T-cell (primary cell): ENCODE data around the gene IL1RAP. TPM values are rescaled to one million over a fixed set of nuclear protein-coding genes. Genes with fewer than 3 reads are reported as not detected.

Experiments used
- ATAC-seq, 4 experiments: fragments of 200-7000 bp in 3 of 4; fragments of 150-1000 bp in 1 of 4; cut with Tn5 transposase; replicated peaks in 1 of 4; 1 replicate in 3 of 4; 2 replicates in 1 of 4; pipeline ENCODE4 v1.10.0; 2021; ENCODE audit warnings: moderate library complexity in 3 of 4, mild to moderate bottlenecking in 2 of 4, moderate number of reproducible peaks in 1 of 4
- CTCF ChIA-PET, 2 donors: fragments of 300-600 bp; sonication (Branson Sonifier 250); formaldehyde crosslinking; loops; one replicate each; lab custom pipeline; 2022; ENCODE audit warnings: antibody characterized with exemption in 2 of 2; lab: Charles Lee
- POLR2A ChIA-PET, 2 donors: fragments of 300-600 bp; sonication (Branson Sonifier 250); formaldehyde crosslinking; loops; one replicate each; lab custom pipeline; 2022; ENCODE audit warnings: antibody characterized with exemption in 2 of 2; lab: Charles Lee
- DNase-seq, 35 experiments: peaks; one replicate each; pipeline versions ENCODE4 v3.0.0 to v3.0.0-alpha.2; 2013 to 2023
- H3K27ac ChIP-seq: one replicate; pipeline ENCODE4 v1.5.1; 2013; ENCODE audit warnings: low read length
- H3K27me3 ChIP-seq, 2 experiments: replicated peaks in 1 of 2; 1 replicate in 1 of 2; 2 replicates in 1 of 2; pipeline versions ENCODE4 v1.6.1 to v1.7.0; 2013; ENCODE audit warnings: low read length in 1 of 2, mixed read lengths in 1 of 2; ENCODE audit not compliant: control insufficient read depth in 2 of 2, insufficient read depth in 2 of 2; ENCODE audit errors: extremely low read depth in 1 of 2
- H3K36me3 ChIP-seq, 2 donors: 1 replicate in 1 of 2; 2 replicates in 1 of 2; pipeline versions ENCODE4 v1.6.1 to v1.7.0; 2013; ENCODE audit warnings: low read length in 1 of 2; ENCODE audit not compliant: control insufficient read depth in 2 of 2, insufficient read depth in 1 of 2; ENCODE audit errors: extremely low read depth in 1 of 2
- H3K4me1 ChIP-seq, 2 experiments: 1 replicate in 1 of 2; 2 replicates in 1 of 2; pipeline versions ENCODE4 v1.6.1 to v1.7.0; 2013; ENCODE audit warnings: low read length in 2 of 2, mixed read lengths in 1 of 2; ENCODE audit not compliant: insufficient read depth in 2 of 2, control insufficient read depth in 1 of 2; ENCODE audit errors: extremely low read depth in 1 of 2
- H3K4me3 ChIP-seq, 2 donors: 1 replicate in 1 of 2; 2 replicates in 1 of 2; pipeline versions ENCODE4 v1.5.1 to v1.7.0; 2013; ENCODE audit warnings: mild to moderate bottlenecking in 2 of 2, low read length in 1 of 2, moderate library complexity in 1 of 2; ENCODE audit not compliant: control insufficient read depth in 1 of 2; ENCODE audit errors: extremely low read depth in 1 of 2
- H3K9me3 ChIP-seq: 2 replicates; pipeline ENCODE4 v1.7.0; 2013
- H3K27ac Mint-ChIP-seq, 2 donors: one replicate each; pipeline ENCODE4 v1.8.0; 2020 to 2021; ENCODE audit warnings: mild to moderate bottlenecking in 2 of 2, mixed read lengths in 2 of 2
- H3K27me3 Mint-ChIP-seq, 2 donors: one replicate each; pipeline ENCODE4 v1.8.0; 2021 to 2022; ENCODE audit warnings: mixed read lengths in 2 of 2
- H3K36me3 Mint-ChIP-seq: one replicate; pipeline ENCODE4 v1.8.0; 2021; ENCODE audit warnings: mixed read lengths
- H3K4me1 Mint-ChIP-seq, 3 donors: one replicate each; pipeline ENCODE4 v1.8.0; 2020 to 2022; ENCODE audit warnings: mixed read lengths in 3 of 3, mild to moderate bottlenecking in 1 of 3
- H3K4me3 Mint-ChIP-seq, 3 donors: one replicate each; pipeline ENCODE4 v1.8.0; 2020 to 2022; ENCODE audit warnings: mild to moderate bottlenecking in 3 of 3, mixed read lengths in 3 of 3, moderate library complexity in 3 of 3
- H3K9me3 Mint-ChIP-seq, 3 donors: one replicate each; pipeline ENCODE4 v1.8.0; 2020 to 2022; ENCODE audit warnings: mixed read lengths in 3 of 3
- WGBS: methylation state at CpG from one replicate; pipeline ENCODE4 v1.1.5; 2013; ENCODE audit warnings: missing lambda C conversion rate; ENCODE audit not compliant: insufficient coverage; 5-methylcytosine and 5-hydroxymethylcytosine counted together
- total RNA-seq, 35 experiments: library from RNA in 6 of 35; stranded (reverse) in 6 of 35; fragments of 120-200 nt in 1 of 35; gene quantifications; one replicate each; pipeline versions ENCODE4 v1.2.1 to v1.2.4 and lab custom pipeline; 2013 to 2026

The IL1RAP gene
- total RNA-seq, 5 donors from 2014 or later (not counting 1 experiment from before 2014, with no cell fraction given): 8.6 to 14.5 (median 9.9) TPM

DNA sequence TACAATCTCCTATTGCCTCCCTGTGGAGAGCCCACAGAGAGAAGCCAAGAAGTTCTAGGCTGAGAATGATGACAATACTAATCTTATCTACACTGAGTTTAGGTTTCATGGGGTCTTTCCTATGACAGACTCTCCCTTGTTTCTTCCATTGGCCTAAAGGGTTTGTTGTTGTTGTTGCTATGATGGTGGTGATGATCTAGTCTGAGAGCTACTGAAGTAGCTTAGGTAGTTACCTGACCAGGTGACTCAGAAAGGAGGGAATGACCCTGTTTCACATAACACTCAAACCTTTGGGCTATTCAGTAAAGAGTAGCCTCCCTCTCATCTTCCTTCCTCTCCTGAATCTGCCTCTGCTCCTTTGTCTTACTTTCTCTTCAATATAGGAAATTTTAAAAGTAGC is 178.4 kb downstream of the IL1RAP start:
- Histone ChIP-seq H3K27me3 (peaks cover 0 to 3% of the 10 kb centered on the region in 2 experiments), H3K9me3 (no peaks in the 10 kb centered on the region), H3K4me3 (no peak overlapping the region), H3K4me1 (no peaks in the 10 kb centered on the region), H3K36me3 (no peaks in the 10 kb centered on the region), H3K27ac (no peak overlapping the region)
- Mint-ChIP-seq H3K4me1 (no peaks in the 10 kb centered on the region), H3K4me3 (no peak overlapping the region), H3K27me3 (peaks cover 9 to 12% of the 10 kb centered on the region in 2 donors), H3K9me3 (peaks cover 5 to 10% (median 6%) of the 10 kb centered on the region in 3 donors), H3K36me3 (no peaks in the 10 kb centered on the region), H3K27ac (no peak overlapping the region)
- ATAC-seq (no peak), DNase-seq (no peak)
- ChIA-PET POLR2A (no interaction called here), CTCF (no interaction called here)

DNA sequence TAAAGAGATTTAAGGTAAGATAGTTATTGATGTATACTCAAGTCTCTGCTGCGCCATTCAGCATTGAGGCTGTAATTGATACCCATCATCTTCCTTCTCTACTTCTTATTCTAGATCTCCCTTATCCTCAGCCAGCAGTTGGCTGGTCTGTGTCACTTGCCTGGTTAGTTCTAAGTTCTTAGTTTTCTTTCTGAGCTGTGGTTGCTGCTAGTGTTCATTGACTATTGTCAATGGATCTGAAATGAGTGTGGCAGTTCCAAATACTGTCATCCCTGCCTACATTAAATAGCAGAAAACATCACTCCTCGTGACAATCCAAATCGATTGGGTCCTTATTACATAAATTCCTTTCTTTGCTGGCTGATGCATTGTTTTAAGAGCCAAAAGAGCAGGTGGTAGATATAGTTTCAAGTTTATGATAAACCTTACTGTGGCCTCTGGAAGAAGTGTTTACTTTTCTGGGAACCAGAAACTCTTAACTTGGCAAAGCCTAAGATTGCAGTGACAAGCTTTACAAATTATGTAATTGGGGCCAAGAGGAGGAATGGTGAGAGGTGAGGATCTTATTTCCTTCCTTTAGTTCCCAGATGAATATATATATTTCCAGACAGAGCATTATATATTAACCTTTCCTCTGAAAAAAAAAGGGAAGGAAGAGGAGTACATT is 180.6 kb downstream of the IL1RAP start:
- WGBS: no CpG with 5 or more reads among the region's 3 CpGs
- ATAC-seq: no peak
- no peaks in the 10 kb centered on the region for H3K36me3 Mint-ChIP-seq
- Histone ChIP-seq H3K27me3 (peaks cover 0 to 3% of the 10 kb centered on the region in 2 experiments), H3K27ac (no peak overlapping the region), H3K36me3 (no peaks in the 10 kb centered on the region), H3K9me3 (no peaks in the 10 kb centered on the region), H3K4me3 (no peak overlapping the region), H3K4me1 (no peaks in the 10 kb centered on the region)
- H3K4me3 Mint-ChIP-seq: no peak overlapping the region
- no peaks in the 10 kb centered on the region for H3K4me1 Mint-ChIP-seq
- peaks cover 11 to 13% of the 10 kb centered on the region in 2 donors for H3K27me3 Mint-ChIP-seq
- H3K9me3 Mint-ChIP-seq: no peaks in the 10 kb centered on the region
- H3K27ac Mint-ChIP-seq: no peak overlapping the region
- POLR2A ChIA-PET: no interaction called here
- no peak for DNase-seq
- CTCF ChIA-PET: no interaction called here

DNA sequence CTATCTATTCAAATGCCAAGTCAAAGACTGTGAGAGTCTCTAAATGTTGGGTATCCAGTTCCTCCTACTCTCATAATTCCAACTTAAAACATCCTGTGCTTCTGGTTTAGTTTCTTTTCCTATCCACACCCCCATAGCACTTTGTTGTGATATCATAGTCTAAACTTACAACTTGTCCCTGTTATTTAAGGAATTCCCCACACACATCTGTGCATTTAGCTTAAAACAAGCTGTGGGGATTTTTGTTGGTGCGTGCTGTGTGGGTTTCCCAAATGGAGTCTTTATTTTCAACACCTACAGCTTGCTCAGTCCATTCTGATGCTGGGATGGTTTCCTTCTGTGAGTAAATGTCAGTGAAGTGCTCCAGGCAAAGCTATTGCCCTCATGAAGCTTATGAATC is 181.3 kb downstream of the IL1RAP start:
- ChIA-PET POLR2A (no interaction called here), CTCF (interaction anchor here in 1 of 2 donors (0.5 kb wide), 1 partner anchor 738 kb away, joined by 3 read pairs; no protein-coding TSS in a partner anchor)
- Mint-ChIP-seq H3K4me1 (no peaks in the 10 kb centered on the region), H3K27me3 (peaks cover 13 to 16% of the 10 kb centered on the region in 2 donors), H3K36me3 (no peaks in the 10 kb centered on the region), H3K4me3 (no peak overlapping the region), H3K9me3 (no peaks in the 10 kb centered on the region), H3K27ac (no peak overlapping the region)
- Histone ChIP-seq H3K9me3 (no peaks in the 10 kb centered on the region), H3K36me3 (no peaks in the 10 kb centered on the region), H3K4me3 (no peak overlapping the region), H3K27ac (no peak overlapping the region), H3K4me1 (no peaks in the 10 kb centered on the region), H3K27me3 (peaks cover 0 to 3% of the 10 kb centered on the region in 2 experiments)
- WGBS: no CpG with 5 or more reads among the region's 1 CpG
- ATAC-seq (no peak), DNase-seq (no peak)

DNA sequence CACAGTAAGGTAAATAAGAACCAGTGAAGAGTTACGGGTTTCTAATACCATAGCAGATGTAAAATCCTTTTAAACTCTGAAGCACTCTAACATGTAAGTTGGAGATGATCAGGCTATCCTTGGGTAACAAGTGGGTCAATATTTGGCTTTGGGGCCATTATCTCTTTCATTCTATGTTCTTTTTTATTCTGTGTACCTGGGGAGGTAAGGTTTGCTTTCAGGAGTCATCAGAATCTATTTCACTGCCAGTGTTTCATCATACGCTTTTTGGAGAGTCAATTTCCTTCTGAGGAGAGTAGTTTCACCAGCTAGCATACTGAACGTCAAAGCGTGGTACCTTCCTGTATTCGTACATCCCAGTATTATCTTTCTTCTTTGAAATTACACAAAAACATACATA is 182.1 kb downstream of the IL1RAP start:
- ChIA-PET POLR2A (no interaction called here), CTCF (no interaction called here)
- WGBS: no CpG with 5 or more reads among the region's 5 CpGs
- Mint-ChIP-seq H3K4me3 (no peak overlapping the region), H3K27ac (no peak overlapping the region), H3K36me3 (no peaks in the 10 kb centered on the region), H3K9me3 (no peaks in the 10 kb centered on the region), H3K27me3 (peaks cover 18 to 19% of the 10 kb centered on the region in 2 donors), H3K4me1 (no peaks in the 10 kb centered on the region)
- Histone ChIP-seq H3K4me3 (no peak overlapping the region), H3K27ac (no peak overlapping the region), H3K9me3 (no peaks in the 10 kb centered on the region), H3K27me3 (no peaks in the 10 kb centered on the region), H3K4me1 (no peaks in the 10 kb centered on the region), H3K36me3 (no peaks in the 10 kb centered on the region)
- ATAC-seq (no peak), DNase-seq (no peak)

DNA sequence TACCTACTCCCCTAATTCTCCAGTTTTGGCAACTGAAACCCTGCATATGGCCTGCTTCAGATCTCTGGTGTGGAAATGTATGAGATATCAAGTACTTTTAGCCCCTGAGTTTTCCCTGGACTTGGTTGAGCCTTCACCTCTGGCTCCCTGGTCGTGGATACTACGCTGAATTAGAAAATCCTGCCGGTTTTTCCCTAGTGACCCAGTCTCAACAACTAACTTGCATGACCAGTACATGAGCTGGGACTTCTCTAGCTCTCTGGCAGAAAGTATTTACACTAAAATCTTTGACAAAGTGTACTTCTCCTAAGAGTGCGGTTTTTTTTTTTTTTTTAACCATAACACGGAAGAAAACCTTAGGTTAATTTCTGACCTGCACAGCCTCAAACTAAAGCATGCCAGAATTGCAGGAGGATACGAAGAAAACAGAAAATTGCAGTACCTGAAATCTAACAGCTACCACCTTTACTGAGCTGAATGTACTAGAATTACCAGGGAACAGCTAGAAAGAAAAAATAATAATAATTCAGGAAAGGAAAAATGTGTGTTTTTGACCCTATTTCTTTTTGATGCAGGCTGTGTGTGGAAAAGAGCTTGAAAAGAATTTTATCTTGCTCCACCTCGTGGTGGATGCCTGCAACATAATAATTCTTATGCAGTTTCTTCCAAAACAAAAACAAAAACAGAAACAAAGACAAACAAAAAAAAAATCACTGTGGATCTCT is 183.1 kb downstream of the IL1RAP start:
- H3K4me1 ChIP-seq: no peaks in the 10 kb centered on the region
- DNase-seq (peak in 1 of 35 experiments; percentile 6), ATAC-seq (no peak)
- H3K4me3 ChIP-seq: no peak overlapping the region
- no peak overlapping the region for H3K4me3 Mint-ChIP-seq
- peaks cover 18 to 19% of the 10 kb centered on the region in 2 donors for H3K27me3 Mint-ChIP-seq
- no peaks in the 10 kb centered on the region for H3K9me3 Mint-ChIP-seq
- no peaks in the 10 kb centered on the region for H3K9me3 ChIP-seq
- H3K36me3 Mint-ChIP-seq: no peaks in the 10 kb centered on the region
- ChIA-PET POLR2A (no interaction called here), CTCF (interaction anchor here (0.6 to 0.7 kb wide), 6 partner anchors 17 to 738 kb away, joined by 3 to 7 read pairs (median 4); no protein-coding TSS in a partner anchor)
- 20% methylated on average over 1 of the region's 7 CpGs for WGBS
- H3K27me3 ChIP-seq: no peaks in the 10 kb centered on the region
- no peaks in the 10 kb centered on the region for H3K4me1 Mint-ChIP-seq
- no peaks in the 10 kb centered on the region for H3K36me3 ChIP-seq
- no peak overlapping the region for H3K27ac Mint-ChIP-seq
- no peak overlapping the region for H3K27ac ChIP-seq

DNA sequence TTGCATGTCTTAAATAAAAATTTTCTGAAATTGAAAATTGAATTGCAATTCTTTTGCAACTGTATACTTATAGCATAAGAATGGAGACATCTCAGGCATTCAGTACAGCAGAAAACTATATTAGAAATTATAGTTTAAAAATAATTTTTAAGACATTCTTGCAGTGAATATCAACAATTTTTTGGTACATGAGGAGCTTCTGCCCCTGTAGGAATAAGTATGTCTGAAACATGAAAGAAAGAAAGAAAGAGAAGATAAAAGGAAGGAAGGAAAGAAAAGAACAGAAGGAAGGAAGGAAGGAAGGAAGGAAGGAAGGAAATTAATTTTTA is 183.6 kb downstream of the IL1RAP start:
- Mint-ChIP-seq H3K36me3 (no peaks in the 10 kb centered on the region), H3K9me3 (no peaks in the 10 kb centered on the region), H3K4me1 (no peaks in the 10 kb centered on the region), H3K27ac (no peak overlapping the region), H3K27me3 (peaks cover 18 to 19% of the 10 kb centered on the region in 2 donors), H3K4me3 (no peak overlapping the region)
- Histone ChIP-seq H3K36me3 (no peaks in the 10 kb centered on the region), H3K9me3 (no peaks in the 10 kb centered on the region), H3K4me3 (no peak overlapping the region), H3K27me3 (no peaks in the 10 kb centered on the region), H3K27ac (no peak overlapping the region), H3K4me1 (no peaks in the 10 kb centered on the region)
- ChIA-PET CTCF (interaction anchor here (0.6 to 0.7 kb wide), 5 partner anchors 18 to 738 kb away, joined by 3 to 7 read pairs (median 3); no protein-coding TSS in a partner anchor), POLR2A (no interaction called here)
- ATAC-seq (no peak), DNase-seq (no peak)
